LNCAP (cell line): ENCODE data around the gene CALN1.

Experiments used
- TF ChIP-seq, protein P1 (sequence below): fragments of 450-650 bp; IDR thresholded peaks from 2 replicates; pipeline ENCODE4 v1.5.1; 2017; ENCODE audit warnings: mild to moderate bottlenecking

Gene CALN1

DNA sequence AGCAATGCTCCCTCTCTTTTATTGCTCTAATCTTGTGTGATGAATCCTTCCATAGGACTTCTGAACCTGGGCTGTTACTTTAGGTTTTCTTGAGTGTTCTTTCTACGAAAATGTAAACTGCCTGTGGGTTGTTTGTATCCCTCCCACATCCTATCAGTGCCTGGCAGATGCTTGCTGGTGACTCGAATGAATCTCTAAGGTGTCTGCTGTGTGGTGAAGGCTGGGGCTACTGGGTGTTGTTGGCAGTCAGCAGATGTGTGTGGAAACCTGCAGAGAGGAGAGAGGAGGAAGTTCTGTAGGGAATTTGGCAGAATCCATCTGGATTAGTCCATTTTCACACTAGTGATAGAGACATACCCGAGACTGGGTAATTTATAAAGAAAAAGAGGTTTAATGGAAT lies 639.4 kb downstream of the CALN1 start:
- TF ChIP-seq, protein P1, sequence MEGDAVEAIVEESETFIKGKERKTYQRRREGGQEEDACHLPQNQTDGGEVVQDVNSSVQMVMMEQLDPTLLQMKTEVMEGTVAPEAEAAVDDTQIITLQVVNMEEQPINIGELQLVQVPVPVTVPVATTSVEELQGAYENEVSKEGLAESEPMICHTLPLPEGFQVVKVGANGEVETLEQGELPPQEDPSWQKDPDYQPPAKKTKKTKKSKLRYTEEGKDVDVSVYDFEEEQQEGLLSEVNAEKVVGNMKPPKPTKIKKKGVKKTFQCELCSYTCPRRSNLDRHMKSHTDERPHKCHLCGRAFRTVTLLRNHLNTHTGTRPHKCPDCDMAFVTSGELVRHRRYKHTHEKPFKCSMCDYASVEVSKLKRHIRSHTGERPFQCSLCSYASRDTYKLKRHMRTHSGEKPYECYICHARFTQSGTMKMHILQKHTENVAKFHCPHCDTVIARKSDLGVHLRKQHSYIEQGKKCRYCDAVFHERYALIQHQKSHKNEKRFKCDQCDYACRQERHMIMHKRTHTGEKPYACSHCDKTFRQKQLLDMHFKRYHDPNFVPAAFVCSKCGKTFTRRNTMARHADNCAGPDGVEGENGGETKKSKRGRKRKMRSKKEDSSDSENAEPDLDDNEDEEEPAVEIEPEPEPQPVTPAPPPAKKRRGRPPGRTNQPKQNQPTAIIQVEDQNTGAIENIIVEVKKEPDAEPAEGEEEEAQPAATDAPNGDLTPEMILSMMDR: no peak

DNA sequence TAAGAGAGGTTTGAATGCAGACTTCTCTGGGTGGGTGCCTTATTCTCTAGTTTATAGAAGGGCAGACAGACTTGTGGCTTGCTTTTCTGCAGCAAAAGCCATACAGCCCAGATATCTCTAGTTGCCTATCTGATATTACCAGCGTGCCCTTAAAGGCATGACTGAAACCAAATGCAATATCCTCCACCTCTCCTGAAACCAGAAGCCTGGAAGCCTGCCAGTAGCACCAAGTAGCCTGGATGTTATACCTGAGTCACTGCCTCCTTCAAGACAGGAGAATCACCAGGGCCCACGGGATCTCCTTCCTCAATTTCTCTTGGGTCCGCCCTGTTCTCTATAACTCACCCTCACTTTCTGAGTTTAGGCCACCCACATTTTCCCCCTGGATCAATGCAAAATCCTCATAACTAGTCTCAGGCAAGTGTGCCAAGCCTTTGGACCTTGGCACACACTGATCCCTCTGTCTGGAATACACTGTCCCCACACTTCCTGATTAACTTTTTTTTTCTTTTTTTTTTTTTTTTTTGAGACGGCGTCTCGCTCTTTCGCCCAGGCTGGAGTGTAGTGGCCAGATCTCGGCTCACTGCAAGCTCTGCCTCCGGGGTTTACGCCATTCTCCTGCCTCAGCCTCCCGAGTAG lies 641.8 kb downstream of the CALN1 start:
- TF ChIP-seq, protein P1: no peak

DNA sequence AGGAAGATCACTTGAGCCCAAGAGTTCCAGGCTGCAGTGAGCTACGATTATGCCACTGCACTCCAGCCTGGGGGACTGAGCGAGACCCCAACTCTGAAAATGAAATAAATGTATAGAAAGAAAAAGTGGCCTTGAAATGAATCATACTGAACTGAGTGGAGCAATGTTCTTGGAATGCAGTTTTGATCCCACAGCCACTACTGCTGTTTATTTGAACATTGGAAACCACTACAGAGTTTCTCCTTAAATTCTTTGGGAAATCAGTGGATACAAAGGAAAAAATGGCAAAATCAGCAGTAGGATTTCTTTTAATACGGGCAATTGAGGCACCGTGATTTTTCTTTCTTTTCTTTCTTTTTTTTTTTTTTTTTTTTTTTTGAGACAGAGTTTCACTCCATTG lies 642.8 kb downstream of the CALN1 start:
- TF ChIP-seq, protein P1: no peak

DNA sequence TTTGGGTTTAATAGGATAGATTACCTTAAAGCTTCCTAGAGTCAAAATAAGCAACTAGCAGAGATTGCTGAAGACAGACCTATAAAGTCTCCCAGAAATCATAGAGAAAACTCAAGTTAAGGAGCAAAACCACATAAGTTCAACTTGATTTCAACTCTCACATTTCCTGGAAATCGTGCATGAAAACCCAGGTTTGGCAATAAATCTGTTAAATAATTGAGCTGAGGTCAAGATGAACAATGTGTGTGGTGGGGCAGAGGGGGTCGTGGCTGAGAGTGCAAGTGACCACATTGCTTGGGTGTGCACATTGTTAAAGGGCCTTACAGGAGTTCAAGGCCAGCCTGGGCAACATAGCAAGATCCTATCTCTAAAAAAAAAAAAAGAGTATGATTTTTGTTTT lies 643.7 kb downstream of the CALN1 start:
- TF ChIP-seq, protein P1: no peak

DNA sequence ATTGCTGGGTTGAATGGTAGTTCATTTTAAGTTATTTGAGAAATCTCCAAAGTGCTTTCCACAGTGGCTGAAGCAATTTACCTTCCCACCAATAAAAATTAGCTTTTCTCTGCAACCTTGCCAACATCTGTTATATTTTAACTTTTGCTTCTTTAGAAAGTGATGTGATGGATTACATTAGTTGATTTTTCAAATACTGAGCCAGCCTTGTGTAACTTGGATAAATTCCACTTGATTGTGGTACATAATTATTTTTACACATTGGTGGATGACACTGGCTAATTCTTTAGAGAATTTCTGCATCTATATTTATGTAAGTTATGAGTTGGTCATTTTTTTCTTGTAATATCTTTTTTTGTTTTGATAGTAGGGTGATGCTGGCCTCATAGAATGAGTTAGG lies 646.1 kb downstream of the CALN1 start:
- TF ChIP-seq, protein P1: no peak

DNA sequence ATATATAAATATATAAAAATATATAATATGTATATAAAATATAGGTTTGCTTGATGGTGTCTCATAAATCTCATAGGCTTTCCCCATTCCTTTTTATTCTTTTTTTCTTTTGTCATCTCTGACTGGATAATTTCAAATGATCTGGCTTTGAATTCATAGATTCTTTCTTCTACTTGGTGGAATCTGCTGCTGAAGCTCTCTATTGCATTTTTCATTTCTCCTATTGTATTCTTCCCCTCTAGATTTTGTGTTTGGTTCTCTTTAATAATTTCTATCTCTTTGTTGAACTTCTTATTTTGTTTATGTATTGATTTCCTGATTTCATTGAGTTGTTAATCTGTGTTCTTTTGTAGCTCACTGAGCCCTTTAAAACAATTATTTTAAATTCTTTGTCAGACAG lies 650.8 kb downstream of the CALN1 start:
- TF ChIP-seq, protein P1: no peak

DNA sequence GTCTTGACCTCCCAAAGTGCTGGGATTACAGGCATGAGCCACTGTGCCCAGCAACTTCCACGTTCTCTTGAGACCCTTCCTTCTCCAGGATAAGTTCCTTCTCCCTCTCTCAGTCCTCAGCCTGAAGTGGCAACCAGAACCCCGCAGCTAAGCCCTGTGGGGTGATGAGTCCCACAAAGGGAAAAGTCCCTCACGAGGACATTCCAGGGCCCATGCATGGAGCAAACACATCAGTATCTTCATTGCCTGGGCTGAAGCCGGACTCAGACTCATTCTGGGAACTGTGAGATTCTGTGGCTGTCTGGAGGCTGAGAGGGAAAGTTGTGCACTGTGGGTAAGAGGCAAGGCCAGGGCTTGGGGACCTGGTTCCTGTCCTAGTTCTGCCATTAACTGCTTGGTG lies 657.3 kb downstream of the CALN1 start:
- TF ChIP-seq, protein P1: no peak
